ENCODE data around the gene ZBTB22.

DNA sequence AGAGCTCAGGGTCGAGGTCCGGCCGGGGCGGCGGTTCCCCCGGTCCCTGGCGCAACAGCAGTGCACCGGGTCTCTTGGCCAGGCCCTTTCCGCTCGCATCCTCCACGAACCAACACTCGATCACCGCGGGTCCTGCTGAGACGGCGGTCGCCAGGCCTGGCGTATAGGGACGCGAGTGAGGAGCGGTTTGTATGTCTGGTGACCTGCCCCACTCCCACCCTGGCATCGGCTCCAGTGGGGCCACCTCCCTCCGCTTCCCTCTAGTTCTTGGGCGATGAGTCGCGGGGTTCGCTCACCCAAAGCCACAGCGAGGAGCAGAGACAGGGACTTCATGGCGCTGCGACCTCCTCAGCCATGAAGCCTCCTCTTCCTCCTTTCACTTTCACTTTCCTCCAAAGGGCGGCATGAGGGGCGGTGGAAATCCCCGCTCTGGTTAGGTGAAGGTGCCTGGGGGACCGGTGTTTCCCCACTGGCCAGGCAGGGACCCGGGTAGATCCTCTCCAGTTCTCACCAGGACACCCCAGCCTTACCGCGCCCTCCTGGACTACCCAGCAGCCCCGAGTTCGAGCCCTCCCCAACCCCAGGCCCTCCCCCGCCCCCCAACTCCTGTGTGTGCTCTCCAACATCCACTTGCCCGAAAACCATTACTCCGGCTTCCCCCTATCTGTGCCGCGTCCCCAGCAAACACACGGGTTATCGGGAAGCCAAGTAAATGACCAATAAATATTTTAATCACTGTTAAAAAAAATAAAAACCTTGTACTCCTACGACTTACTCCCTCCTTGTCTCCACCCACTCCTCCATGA, 3.6 kb downstream of the ZBTB22 start, which contains the start of gene TAPBP:
- peak; percentile 40 for TF ChIP-seq POLR2A (IDR thresholded peaks at IDR 0.05)
- TF ChIP-seq, protein P1, sequence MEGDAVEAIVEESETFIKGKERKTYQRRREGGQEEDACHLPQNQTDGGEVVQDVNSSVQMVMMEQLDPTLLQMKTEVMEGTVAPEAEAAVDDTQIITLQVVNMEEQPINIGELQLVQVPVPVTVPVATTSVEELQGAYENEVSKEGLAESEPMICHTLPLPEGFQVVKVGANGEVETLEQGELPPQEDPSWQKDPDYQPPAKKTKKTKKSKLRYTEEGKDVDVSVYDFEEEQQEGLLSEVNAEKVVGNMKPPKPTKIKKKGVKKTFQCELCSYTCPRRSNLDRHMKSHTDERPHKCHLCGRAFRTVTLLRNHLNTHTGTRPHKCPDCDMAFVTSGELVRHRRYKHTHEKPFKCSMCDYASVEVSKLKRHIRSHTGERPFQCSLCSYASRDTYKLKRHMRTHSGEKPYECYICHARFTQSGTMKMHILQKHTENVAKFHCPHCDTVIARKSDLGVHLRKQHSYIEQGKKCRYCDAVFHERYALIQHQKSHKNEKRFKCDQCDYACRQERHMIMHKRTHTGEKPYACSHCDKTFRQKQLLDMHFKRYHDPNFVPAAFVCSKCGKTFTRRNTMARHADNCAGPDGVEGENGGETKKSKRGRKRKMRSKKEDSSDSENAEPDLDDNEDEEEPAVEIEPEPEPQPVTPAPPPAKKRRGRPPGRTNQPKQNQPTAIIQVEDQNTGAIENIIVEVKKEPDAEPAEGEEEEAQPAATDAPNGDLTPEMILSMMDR (IDR thresholded peaks at IDR 0.05), result no peak
